Neural cell (in vitro differentiated cells): ENCODE data around the gene AEN.

ENCODE experiments used
- EZH2 ChIP-seq: fragments of 200-600, 300-800 bp; shearing (Covaris generic), sonication (generic); IDR thresholded peaks from 2 replicates; pipeline ENCODE4 v1.6.1; 2014; ENCODE audit warnings: antibody characterized with exemption, low read length, borderline replicate concordance, mild to moderate bottlenecking; ENCODE audit not compliant: insufficient read depth, poor library complexity, severe bottlenecking
- POLR2AphosphoS5 ChIP-seq: IDR thresholded peaks from 2 replicates; pipeline ENCODE4 v1.6.1; 2012
- TF ChIP-seq, protein P1 (sequence below): fragments of 450-650 bp; IDR thresholded peaks from 2 replicates; pipeline ENCODE4 v1.5.1; 2014; ENCODE audit warnings: antibody characterized with exemption, mild to moderate bottlenecking, moderate library complexity; ENCODE audit not compliant: poor library complexity, severe bottlenecking
- TF ChIP-seq, protein P2 (sequence below): IDR thresholded peaks from 2 replicates; pipeline ENCODE4 v1.6.1; 2012; ENCODE audit warnings: borderline replicate concordance

DNA sequence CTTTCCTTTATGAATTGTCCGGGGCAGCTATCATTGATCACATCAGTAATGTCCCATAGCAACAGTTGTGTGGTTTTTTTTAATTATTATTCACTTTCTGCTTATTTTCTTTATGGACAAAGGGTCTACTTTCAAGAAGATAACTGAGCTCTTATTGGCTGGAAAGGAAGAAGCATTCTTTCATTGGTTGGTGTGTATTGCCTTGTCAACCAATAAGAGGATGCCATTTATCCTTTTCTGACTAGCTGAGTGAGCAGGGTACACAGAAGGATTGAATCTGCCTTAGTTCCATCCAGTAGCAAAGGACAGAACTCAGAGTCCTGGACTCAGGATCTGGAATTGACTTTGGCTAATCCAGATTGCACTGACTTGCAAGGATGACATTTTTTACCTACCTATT lies 13.2 kb upstream of the AEN start:
- TF ChIP-seq EZH2 (no peak), POLR2AphosphoS5 (peak; percentile 67)
- TF ChIP-seq, protein P1, sequence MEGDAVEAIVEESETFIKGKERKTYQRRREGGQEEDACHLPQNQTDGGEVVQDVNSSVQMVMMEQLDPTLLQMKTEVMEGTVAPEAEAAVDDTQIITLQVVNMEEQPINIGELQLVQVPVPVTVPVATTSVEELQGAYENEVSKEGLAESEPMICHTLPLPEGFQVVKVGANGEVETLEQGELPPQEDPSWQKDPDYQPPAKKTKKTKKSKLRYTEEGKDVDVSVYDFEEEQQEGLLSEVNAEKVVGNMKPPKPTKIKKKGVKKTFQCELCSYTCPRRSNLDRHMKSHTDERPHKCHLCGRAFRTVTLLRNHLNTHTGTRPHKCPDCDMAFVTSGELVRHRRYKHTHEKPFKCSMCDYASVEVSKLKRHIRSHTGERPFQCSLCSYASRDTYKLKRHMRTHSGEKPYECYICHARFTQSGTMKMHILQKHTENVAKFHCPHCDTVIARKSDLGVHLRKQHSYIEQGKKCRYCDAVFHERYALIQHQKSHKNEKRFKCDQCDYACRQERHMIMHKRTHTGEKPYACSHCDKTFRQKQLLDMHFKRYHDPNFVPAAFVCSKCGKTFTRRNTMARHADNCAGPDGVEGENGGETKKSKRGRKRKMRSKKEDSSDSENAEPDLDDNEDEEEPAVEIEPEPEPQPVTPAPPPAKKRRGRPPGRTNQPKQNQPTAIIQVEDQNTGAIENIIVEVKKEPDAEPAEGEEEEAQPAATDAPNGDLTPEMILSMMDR, result no peak
- TF ChIP-seq, protein P2, sequence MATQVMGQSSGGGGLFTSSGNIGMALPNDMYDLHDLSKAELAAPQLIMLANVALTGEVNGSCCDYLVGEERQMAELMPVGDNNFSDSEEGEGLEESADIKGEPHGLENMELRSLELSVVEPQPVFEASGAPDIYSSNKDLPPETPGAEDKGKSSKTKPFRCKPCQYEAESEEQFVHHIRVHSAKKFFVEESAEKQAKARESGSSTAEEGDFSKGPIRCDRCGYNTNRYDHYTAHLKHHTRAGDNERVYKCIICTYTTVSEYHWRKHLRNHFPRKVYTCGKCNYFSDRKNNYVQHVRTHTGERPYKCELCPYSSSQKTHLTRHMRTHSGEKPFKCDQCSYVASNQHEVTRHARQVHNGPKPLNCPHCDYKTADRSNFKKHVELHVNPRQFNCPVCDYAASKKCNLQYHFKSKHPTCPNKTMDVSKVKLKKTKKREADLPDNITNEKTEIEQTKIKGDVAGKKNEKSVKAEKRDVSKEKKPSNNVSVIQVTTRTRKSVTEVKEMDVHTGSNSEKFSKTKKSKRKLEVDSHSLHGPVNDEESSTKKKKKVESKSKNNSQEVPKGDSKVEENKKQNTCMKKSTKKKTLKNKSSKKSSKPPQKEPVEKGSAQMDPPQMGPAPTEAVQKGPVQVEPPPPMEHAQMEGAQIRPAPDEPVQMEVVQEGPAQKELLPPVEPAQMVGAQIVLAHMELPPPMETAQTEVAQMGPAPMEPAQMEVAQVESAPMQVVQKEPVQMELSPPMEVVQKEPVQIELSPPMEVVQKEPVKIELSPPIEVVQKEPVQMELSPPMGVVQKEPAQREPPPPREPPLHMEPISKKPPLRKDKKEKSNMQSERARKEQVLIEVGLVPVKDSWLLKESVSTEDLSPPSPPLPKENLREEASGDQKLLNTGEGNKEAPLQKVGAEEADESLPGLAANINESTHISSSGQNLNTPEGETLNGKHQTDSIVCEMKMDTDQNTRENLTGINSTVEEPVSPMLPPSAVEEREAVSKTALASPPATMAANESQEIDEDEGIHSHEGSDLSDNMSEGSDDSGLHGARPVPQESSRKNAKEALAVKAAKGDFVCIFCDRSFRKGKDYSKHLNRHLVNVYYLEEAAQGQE, result no peak
